Epidermal melanocyte (primary cell): ENCODE measurements around the gene ATRN.
"Not testable (repeated sequence)": the region's sequence is repeated elsewhere in the genome, so short reads cannot be mapped to it uniquely, and the experiment has no call there.

ENCODE experiments used
- DNase-seq: peaks from one replicate; pipeline ENCODE4 v3.0.0; 2011; ENCODE audit warnings: low spot score; ENCODE audit not compliant: insufficient read length

ATRN gene

GRCh38 chr20:3514012-3514642 lies 43.3 kb downstream of the ATRN start:
- DNase-seq: no peak

GRCh38 chr20:3515379-3516170 lies 44.8 kb downstream of the ATRN start:
- DNase-seq: no peak

- DNase-seq: no peak
Measured at GRCh38 chr20:3521852-3522740, 51.3 kb downstream of the ATRN start.

- DNase-seq: not testable (repeated sequence)
Measured at GRCh38 chr20:3524696-3525095, 53.9 kb downstream of the ATRN start.

- DNase-seq: no peak
Measured at GRCh38 chr20:3532089-3532615, 61.3 kb downstream of the ATRN start.

GRCh38 chr20:3537733-3538132 lies 66.9 kb downstream of the ATRN start:
- not testable (repeated sequence) for DNase-seq

- DNase-seq: no peak
Measured at GRCh38 chr20:3539311-3540107, 68.7 kb downstream of the ATRN start.

GRCh38 chr20:3541887-3542721 lies 71.3 kb downstream of the ATRN start:
- no peak for DNase-seq

- no peak for DNase-seq
Measured at GRCh38 chr20:3543901-3544507, 73.2 kb downstream of the ATRN start.

GRCh38 chr20:3545401-3545925 lies 74.6 kb downstream of the ATRN start:
- DNase-seq: peak; percentile 24

GRCh38 chr20:3547906-3548305 lies 77.1 kb downstream of the ATRN start:
- DNase-seq: no peak

GRCh38 chr20:3550837-3551236 lies 80.0 kb downstream of the ATRN start:
- no peak for DNase-seq

GRCh38 chr20:3551681-3552434 lies 81.0 kb downstream of the ATRN start:
- DNase-seq: no peak

GRCh38 chr20:3553663-3554062 lies 82.8 kb downstream of the ATRN start:
- DNase-seq: no peak

GRCh38 chr20:3557237-3557785 lies 86.5 kb downstream of the ATRN start:
- no peak for DNase-seq

- DNase-seq: no peak
Measured at GRCh38 chr20:3559231-3559630, 88.4 kb downstream of the ATRN start.

- DNase-seq: no peak
Measured at GRCh38 chr20:3559637-3560036, 88.8 kb downstream of the ATRN start.

GRCh38 chr20:3560162-3560561 lies 89.3 kb downstream of the ATRN start:
- DNase-seq: no peak
